Suppressor macrophage (primary cell): Measurements from ENCODE around the gene KCNN3.
A peak's percentile ranks its signal among the peaks of the same experiment; 100 is the strongest.

ENCODE experiments used
- DNase-seq, 4 experiments: peaks; one replicate each; pipeline ENCODE4 v3.0.0-alpha.2; 2020 to 2022

Gene KCNN3

GRCh38 chr1:154813846-154814505 is 56.1 kb downstream of the KCNN3 start:
- DNase-seq: no peak

DNA sequence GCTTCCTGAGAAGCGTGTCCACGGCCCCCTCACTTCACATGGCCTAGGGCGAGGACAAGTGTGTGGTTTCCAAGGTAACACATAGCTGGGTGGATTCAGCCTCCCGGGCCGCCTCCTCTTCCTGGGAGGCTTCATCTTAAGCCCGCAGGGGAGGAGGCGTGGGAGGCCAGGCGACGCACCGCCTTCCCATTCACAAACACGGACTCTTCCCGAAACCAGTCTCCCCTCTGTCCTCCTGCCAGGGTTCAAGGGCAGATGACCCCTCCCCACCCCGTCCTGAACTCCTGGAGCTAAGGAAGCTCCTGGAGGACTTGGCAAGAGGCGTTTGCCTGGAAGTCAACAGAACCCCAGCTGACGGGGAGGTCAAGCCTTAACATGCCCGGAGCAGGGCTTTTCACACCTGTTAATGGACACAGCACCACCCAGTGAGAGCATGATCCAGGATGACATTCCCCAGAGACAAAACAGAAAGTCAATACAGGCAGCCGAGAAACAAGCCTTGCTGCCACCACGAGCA is 56.7 kb downstream of the KCNN3 start:
- no peak for DNase-seq

DNA sequence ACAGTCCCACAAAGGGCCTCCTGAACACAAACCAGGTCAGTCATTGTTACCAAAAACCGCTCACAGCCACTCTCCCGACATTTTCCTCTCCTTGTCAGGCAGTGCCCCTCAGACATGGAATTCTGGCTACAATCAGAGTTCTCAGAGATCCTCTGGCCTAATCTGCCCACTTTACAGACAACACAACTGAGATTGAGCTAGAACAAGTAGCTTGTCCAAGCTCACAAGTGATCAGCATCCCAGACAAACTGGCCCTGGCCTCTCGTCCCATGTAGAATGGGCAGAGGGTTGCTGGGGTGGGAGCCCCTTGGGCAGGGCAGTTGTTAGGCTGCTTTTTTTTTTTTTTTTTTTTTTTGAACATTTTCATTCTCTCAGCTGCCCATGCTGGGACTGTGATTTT is 57.2 kb downstream of the KCNN3 start:
- DNase-seq: no peak

DNA sequence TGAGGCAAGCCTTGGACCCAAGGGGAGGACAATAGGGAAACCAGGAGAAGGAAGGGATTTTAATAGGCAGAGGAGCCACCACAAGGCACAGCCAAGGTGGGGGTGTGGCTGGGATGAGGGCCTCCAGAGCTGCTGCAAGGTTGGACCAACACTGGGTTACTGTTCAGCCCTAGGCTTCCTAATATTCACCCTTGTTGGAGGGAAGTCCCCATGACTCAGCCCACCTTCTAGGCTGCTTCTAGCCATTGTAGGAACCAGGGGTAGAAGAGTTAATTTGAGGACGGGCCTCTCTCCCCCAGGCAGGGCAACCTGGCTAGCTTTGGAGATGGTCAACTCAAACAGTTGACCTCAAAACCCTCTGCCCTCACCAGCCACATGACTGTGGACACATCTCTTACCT is 59.5 kb downstream of the KCNN3 start:
- no peak for DNase-seq

- peak; percentile 12 to 55 (median 44) for DNase-seq
Observed at GRCh38 chr1:154809436-154810413, 60.4 kb downstream of the KCNN3 start.

GRCh38 chr1:154808909-154809262 is 61.2 kb downstream of the KCNN3 start:
- DNase-seq: no peak

DNA sequence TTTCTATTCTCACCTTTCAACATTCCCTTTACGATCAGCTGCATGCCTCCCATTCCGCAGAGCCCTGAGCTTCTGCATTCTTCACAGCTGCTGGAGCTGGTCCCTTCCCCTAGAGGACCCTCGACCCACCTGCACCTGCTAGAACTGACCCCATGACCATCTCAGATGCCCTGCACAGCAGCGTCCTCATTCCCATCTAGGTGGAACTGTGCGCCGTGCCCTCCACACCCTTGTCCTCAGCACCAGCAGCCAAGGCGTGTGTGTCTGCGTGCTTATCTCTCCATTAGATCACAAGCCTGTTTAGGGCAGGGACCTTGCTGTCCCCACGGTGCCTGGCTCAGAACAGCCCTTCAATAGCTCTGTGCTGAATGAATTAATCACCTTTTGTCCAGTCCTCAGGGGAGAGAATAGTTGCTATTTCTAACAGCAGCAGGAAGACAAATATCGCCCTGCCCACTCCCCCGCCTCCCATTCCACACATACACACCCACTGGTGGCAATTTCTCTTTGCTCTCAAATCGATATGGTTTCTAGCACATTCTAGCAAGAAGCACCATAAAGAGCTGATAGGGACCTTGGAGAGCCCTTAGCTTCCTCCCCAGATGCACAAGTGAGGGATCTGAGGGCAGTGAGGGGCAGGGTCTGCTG is 61.7 kb downstream of the KCNN3 start:
- DNase-seq: no peak

DNA sequence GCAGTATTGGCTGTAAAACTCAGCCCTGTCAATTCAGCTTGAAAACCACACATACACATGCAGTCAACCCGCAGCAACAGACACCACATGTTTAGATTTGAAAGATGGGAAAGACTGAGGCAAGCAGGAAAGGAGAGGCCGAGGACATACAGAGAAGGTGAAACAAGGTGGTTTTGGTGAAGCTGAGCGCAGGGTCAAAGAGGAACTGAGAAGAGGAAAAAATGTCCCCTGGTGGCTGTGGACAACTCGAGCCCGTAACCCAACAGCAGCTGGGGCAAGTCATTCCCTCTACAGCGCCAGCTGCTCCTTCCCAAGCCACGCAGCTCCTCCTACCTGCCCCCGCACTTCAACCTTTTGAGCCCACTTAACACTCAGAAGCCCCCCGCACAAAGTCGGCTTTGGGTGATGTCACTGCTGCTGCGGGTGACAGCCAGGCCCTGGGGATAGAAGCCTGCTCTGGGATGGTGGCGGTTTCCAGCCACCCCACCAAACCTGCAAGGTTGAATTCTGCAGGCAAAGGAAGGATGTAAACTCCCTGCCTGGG is 63.0 kb downstream of the KCNN3 start:
- DNase-seq: peak in 1 of 4 experiments; percentile 31

DNA sequence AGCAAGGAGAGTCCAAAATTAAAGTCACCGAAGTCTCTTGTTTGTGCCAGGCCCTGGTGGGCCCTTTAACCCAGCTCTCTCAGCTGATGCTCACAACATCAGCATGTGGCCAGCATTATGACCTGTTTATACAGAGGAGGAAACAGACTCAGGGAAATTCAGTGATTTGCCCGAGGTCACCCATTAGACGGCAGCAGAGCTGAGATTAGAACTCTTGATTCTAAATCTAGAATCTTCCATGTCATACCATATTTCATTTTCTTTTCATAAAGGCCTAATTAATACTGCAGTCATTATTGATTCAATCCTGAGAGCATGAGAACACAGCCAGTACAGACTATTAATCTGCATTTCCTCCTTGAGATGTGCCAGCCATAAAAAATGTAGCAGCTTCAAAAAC is 63.7 kb downstream of the KCNN3 start:
- no peak for DNase-seq

- no peak for DNase-seq
Observed at GRCh38 chr1:154802982-154803920, 66.8 kb downstream of the KCNN3 start.

DNA sequence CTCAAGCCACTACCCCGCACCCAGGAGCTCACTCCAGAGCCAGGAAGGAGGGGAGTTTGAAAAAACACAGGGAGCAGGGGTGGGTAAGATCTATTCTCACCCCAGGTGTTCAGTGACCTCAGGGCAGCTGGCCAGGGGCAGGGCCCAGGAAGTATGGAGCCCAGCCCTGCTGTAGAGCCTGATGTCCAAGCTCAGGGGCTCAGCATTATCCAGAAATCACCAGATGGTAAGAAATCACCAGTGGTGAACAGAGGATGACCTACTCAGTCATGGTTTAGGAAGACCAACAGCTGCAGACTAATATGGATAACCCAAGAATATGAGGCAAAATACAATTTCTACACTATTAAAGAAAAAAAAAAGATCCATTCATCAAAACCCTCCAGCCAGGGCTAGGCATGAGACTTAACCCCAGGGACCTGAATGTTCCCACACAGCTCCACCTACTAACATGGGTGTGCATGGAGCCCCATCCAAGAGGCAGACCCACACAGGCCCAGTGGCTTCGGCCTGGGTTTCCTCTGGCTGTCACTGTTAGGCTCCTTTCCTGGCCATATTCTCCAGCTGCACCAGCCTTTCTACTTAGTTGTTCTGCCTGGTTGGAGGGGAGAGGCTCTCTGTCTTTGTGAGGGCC is 67.6 kb downstream of the KCNN3 start:
- DNase-seq: no peak

- DNase-seq: no peak
Observed at GRCh38 chr1:154801234-154802011, 68.7 kb downstream of the KCNN3 start.

DNA sequence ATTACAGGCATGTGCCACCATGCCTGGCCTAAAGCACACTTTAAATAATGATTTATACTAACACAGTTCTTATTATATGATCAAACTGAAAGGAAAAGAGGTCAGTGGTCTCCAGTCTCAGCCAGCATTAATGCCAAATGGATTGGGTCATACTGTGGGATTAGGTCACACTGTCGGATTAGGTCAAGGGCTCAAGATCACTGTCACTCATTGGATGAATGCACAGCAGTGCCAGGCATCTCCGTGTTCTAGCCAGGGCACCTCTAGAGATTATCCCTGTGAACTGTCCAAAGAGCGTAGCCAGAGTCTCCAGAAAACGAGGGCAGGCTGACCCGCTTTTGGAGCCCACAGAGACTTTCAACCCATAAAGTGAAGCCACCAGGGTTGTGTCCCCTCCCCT is 70.9 kb downstream of the KCNN3 start:
- no peak for DNase-seq

DNA sequence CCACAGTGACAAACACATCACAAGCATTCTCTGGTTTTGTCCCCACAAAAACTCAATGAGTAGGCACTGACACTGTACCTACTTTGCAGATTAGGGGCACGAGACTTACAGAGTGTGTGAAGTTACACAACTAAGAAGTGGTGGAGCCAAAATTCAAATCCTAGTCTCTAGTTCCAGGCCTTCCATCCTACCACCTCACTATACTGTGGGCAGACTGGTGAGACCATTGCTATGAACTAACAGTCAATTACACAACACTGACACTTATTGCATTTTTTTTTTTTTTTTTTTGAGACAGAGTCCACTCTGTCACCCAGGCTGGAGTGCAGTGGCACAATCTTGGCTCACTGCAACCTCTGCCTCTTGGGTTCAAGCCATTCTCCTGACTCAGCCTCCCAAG is 71.4 kb downstream of the KCNN3 start:
- peak in 2 of 4 experiments; percentile 34 to 45 for DNase-seq

DNA sequence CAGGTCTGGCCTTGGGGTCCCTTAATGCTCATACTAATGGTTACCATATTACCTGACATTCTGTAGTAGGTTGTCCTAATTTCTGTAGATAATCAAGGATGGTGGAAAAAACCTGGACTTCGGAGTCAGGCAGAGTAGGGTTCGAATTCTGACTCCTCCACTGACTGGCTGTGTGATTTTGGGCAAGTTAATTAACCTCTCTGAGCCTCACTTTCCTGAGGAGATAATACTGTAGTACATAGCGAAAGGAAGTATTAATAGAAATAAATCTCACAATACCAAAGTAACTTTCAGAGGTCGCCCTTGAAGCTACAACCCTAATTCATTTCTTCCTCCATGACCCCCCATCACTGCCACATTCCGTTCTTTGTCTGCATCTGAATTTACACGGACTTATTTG is 72.9 kb downstream of the KCNN3 start:
- no peak for DNase-seq

- no peak for DNase-seq
Observed at GRCh38 chr1:154796303-154796892, 73.7 kb downstream of the KCNN3 start.

- no peak for DNase-seq
Observed at GRCh38 chr1:154794608-154795007, 75.5 kb downstream of the KCNN3 start.

DNA sequence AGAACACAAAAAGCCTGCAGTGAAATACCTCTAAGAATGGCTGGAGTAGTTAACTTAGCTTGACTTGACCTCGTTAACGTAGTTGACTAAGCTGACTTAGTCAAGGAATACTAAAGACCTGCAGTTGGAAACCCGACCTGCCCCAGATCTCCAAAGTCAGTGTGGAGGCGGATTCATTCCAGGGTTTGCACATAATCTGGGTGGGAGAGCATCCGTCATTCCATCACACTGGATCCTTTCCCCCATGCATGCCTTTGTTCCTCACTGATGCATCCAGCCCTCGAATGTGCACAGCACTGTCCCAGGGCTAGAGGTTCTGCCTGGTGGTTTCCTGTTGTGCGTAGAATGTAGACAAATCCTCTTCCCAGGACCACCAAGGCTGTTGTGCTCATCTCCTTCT is 76.4 kb downstream of the KCNN3 start:
- no peak for DNase-seq

- DNase-seq: no peak
Observed at GRCh38 chr1:154792899-154793298, 77.2 kb downstream of the KCNN3 start.
